Measurements from ENCODE around the gene HDGFL2.
"Not testable (repeated sequence)": the region's sequence is repeated elsewhere in the genome, so short reads cannot be mapped to it uniquely, and the experiment has no call there.

HDGFL2 gene

GRCh38 chr19:4536798-4537197 lies 64.7 kb downstream of the HDGFL2 start:
- DNase-seq, result no peak

- DNase-seq, result no peak
Measured at GRCh38 chr19:4537953-4538600, 66.0 kb downstream of the HDGFL2 start.

GRCh38 chr19:4538601-4538954 lies 66.5 kb downstream of the HDGFL2 start:
- DNase-seq, result no peak

- DNase-seq, result no peak
Measured at GRCh38 chr19:4539169-4539692, 67.1 kb downstream of the HDGFL2 start.

GRCh38 chr19:4539693-4540581 lies 67.8 kb downstream of the HDGFL2 start, which contains the start of gene LRG1:
Gene LRG1 (minus strand): TSS chr19:4540036. CDS start chr19:4540013, 23 bp downstream.
- DNase-seq, result peak in 1 of 2 donors; percentile 14

- DNase-seq, result no peak
Measured at GRCh38 chr19:4541114-4541805, 69.2 kb downstream of the HDGFL2 start.

GRCh38 chr19:4541806-4542145 lies 69.7 kb downstream of the HDGFL2 start:
- DNase-seq, result not testable (repeated sequence)

- no peak for DNase-seq
Measured at GRCh38 chr19:4542896-4543841, 71.1 kb downstream of the HDGFL2 start.

- no peak for DNase-seq
Measured at GRCh38 chr19:4543842-4544647, 71.9 kb downstream of the HDGFL2 start.

GRCh38 chr19:4547303-4548237 lies 75.5 kb downstream of the HDGFL2 start:
- DNase-seq, result peak; percentile 27

- DNase-seq, result no peak
Measured at GRCh38 chr19:4548238-4548584, 76.1 kb downstream of the HDGFL2 start.

GRCh38 chr19:4550018-4550417 lies 77.9 kb downstream of the HDGFL2 start:
- DNase-seq, result no peak

- DNase-seq, result no peak
Measured at GRCh38 chr19:4550479-4551050, 78.5 kb downstream of the HDGFL2 start.
